GM19099 (cell line): Measurements from ENCODE around the gene MAP3K13.

Experiments used
- POLR2A ChIP-seq: IDR thresholded peaks from 3 replicates; pipeline ENCODE4 v1.6.1; 2011; ENCODE audit warnings: low read depth; ENCODE audit not compliant: insufficient read length; ENCODE audit errors: extremely low read depth

The MAP3K13 gene

GRCh38 chr3:185363662-185364203, 797 bp downstream of the MAP3K13 start:
- TF ChIP-seq POLR2A, result no peak

GRCh38 chr3:185365291-185366073, 2.5 kb downstream of the MAP3K13 start:
- no peak for TF ChIP-seq POLR2A

GRCh38 chr3:185366074-185366335, 3.1 kb downstream of the MAP3K13 start:
- no peak for TF ChIP-seq POLR2A

GRCh38 chr3:185366913-185367312, 4.0 kb downstream of the MAP3K13 start:
- TF ChIP-seq POLR2A, result no peak

GRCh38 chr3:185371306-185372074, 8.6 kb downstream of the MAP3K13 start:
- no peak for TF ChIP-seq POLR2A

GRCh38 chr3:185381320-185382058, 18.6 kb downstream of the MAP3K13 start:
- TF ChIP-seq POLR2A, result no peak

GRCh38 chr3:185382154-185382553, 19.2 kb downstream of the MAP3K13 start:
- no peak for TF ChIP-seq POLR2A

- TF ChIP-seq POLR2A, result no peak
These were observed 24.7 kb downstream of the MAP3K13 start for GRCh38 chr3:185387646-185388045.

- TF ChIP-seq POLR2A, result no peak
These were observed 30.1 kb downstream of the MAP3K13 start for GRCh38 chr3:185393055-185393454.

GRCh38 chr3:185397676-185398075, 34.7 kb downstream of the MAP3K13 start:
- no peak for TF ChIP-seq POLR2A

GRCh38 chr3:185399737-185400667, 37.1 kb downstream of the MAP3K13 start:
- TF ChIP-seq POLR2A, result no peak

GRCh38 chr3:185400866-185401265, 37.9 kb downstream of the MAP3K13 start:
- TF ChIP-seq POLR2A, result no peak

GRCh38 chr3:185401319-185401955, 38.5 kb downstream of the MAP3K13 start:
- TF ChIP-seq POLR2A, result no peak

GRCh38 chr3:185402561-185402960, 39.6 kb downstream of the MAP3K13 start:
- TF ChIP-seq POLR2A, result no peak
